GM11168 (cell line): ENCODE data around the gene LPIN2.

ENCODE experiments used
- in situ Hi-C: fragments of 300-500 bp; cut with MboI; formaldehyde crosslinking; loops from one replicate; pipeline ENCODE4 v1.12.0; 2022; ENCODE audit warnings: low sequenced_read_pairs; ENCODE audit not compliant: unreplicated experiment

Gene LPIN2

GRCh38 chr18:2968606-2969005, 44.3 kb downstream of the LPIN2 start:
- in situ Hi-C loops, result no loop called here

GRCh38 chr18:2967820-2968219, 45.1 kb downstream of the LPIN2 start:
- in situ Hi-C loops, result no loop called here

DNA sequence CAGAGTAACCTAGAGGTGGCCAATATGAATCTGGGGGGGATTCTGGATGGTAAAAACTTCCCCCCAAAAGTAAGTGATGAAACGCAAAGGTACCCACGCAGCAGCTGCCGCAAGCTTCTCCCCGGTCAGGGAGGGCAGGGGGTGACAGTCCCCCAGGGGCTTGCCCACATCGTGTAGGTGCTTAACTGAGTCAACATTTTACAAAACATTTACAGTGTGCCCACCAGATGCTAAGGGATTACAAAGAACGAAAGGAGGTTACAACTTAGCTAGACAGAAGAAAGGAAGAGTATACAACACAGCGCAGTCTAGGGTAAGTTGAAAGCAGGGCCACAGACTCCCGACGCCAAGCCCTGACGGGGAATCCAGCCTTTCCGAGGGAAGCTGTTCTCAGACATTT, 45.6 kb downstream of the LPIN2 start:
- in situ Hi-C loops, result no loop called here

- in situ Hi-C loops, result no loop called here
Observed at GRCh38 chr18:2966560-2966959, 46.4 kb downstream of the LPIN2 start.

DNA sequence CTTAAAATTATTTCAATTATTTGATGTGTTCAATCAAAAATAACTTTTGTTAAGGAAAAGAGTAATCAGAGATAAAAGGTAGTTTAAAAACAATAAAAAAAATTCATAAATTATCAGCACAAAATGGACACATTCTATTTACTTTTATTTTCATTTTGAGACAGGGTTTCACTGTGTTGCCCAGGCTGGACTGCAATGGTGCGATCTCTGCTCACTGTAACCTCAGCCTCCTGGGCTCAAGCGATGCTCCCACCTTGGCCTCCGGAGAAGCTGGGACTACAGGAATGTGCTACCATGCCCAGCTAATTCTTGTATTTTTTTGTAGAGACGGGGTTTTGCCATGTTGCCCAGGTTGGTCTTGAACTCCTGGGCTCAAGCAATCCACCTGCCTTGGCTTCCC, 47.1 kb downstream of the LPIN2 start:
- in situ Hi-C loops, result no loop called here

- in situ Hi-C loops, result no loop called here
Observed at GRCh38 chr18:2964361-2965010, 48.5 kb downstream of the LPIN2 start.
